Vagina (tissue), 2 donors: Measurements from ENCODE around the gene KRTAP5-10.

ENCODE experiments used
- POLR2A ChIP-seq, 2 donors: fragments of 450-650 bp; IDR thresholded peaks; one replicate each; pipeline ENCODE4 v1.6.1; 2017; ENCODE audit warnings: antibody characterized with exemption in 2 of 2, mild to moderate bottlenecking in 2 of 2, moderate library complexity in 2 of 2
- POLR2AphosphoS5 ChIP-seq, 2 donors: sonication (generic); formaldehyde crosslinking; IDR thresholded peaks; one replicate each; pipeline ENCODE4 v1.9.0; 2017; ENCODE audit warnings: antibody characterized with exemption in 2 of 2, mild to moderate bottlenecking in 2 of 2, low read depth in 1 of 2; ENCODE audit not compliant: insufficient read depth in 1 of 2

DNA sequence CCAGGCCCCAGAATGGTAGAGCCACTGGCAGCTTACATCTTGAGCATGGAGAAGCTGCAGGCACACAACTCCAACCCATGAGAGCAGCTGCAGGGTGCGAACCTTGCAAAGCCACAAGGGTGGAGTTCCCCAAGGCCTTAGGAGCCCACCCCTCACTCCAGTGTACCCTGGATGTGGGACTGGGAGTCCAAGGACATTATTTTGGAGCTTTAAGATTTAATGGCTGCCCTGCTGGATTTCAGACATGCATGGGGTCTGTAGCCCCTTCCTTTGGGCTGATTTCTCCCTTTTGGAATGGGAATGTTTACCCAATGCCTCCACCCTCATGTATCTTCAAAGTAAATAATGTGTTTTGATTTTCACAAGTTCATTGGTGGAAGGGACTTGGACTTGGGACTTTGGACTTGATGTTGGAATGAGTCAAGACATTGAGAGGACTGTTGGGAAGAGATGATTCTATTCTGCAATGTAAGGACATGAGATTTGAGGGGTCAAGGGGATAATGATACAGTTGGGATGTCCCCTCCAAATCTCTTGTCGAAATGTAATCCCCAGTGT is 39.3 kb upstream of the KRTAP5-10 start:
- TF ChIP-seq POLR2A (IDR thresholded peaks at IDR 0.05) (no peak), POLR2AphosphoS5 (IDR thresholded peaks at IDR 0.05; ENCODE audit: insufficient read depth in 1 of 2, low read depth in 1 of 2) (no peak)
